Stimulated activated CD4-positive, alpha-beta T cell treated with anti-CD3 and anti-CD28 coated beads, Interleukin-1b, Interleukin-23, amount 100 ng/mL, for 24 hours (primary cell): ENCODE data around the gene IRF1.

Experiments
- DNase-seq, 4 experiments: peaks; one replicate each; pipeline ENCODE4 v3.0.0-alpha.2; 2020; ENCODE audit warnings: low read depth in 4 of 4, low spot score in 1 of 4

IRF1 gene

DNA sequence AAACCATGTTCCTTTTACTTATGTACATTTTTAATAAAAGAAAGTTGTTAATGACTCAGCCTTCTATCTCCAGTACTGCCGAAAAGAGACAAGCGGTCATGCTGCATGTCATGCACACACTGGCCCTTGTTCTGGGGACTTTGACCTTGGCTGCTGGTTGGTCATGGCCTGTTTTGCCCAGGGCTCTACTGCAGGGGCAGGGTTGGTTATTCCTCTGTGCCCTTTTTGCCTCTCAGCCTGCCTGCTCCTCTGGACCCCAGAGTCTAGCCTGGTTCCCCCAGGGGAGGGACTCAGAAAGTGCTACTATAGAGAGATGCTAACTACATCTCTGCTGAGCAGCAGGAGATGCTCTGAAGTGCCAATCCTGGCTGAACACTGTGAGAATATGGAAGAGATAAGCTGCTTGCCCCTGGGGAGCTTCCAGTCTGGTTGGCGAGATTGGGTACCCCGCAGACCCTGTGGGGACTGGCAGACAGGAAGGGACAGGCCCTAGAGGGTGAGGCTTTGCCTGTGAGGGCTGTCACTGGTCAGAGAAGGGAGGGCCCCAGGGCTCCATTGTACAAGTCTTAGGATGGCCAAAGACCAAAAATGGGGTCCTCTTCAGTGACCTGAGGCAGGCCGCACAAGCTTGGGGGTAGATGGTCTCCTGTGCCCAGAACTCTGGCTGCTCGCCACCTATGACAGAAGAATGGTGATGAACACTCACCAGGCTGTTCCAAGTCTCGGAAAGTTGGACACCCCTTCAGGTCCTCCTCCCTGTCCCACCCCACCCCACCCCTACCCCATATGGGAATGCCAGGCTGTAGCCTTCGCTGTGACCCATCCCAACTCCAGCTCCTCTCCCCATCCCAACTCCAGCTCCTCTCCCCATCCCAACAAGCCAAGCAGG lies 14.3 kb downstream of the IRF1 start:
- DNase-seq: no peak

DNA sequence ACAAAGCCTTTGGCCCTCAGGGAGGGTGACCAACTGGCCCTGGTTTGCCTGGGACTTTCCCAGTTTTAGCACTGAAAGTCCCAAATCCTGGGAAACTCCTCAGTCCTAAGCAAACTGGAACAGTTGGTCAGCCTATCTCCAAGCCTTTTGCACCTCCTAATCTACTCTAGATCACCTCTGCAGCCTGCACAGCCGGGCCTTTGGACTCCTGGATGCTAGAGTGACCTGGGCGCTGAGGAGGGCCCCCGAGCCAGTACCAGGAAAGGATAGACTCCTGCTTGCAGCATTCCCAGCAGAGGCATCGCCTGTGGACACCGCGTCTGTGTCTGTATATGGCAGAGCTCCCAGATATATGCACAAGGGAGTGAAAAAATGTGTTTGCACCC lies 15.1 kb downstream of the IRF1 start:
- DNase-seq: no peak

DNA sequence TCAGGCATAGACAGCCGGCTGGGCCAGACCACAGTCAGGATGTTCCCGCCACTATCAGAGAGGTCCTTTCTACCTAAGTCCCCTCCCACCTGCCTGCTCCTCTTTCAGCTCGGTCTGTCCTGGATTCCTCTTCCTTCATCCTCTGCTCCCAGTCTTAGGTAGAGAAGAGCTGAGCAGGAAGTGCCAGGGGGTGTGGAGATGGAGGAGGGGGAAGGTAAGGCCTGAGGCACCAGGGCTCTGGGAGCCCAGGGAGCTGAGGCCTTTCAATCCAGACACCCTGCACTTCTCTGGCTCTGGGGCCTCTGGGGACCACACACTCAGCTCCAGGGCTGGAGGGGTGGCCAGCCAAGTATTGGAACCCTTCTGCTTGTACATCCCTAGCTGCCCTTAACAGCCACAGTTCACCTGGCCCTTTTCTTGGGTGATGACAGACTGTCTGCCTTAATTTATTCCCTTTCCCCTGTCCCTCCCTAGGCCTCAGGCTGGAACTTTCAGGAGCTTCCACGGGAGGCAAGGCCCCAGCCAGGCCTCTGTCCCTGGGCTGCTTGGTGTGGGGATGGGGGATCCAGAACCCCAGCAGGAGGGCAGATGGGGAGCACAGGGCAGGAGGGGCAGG lies 15.6 kb downstream of the IRF1 start:
- DNase-seq: no peak

DNA sequence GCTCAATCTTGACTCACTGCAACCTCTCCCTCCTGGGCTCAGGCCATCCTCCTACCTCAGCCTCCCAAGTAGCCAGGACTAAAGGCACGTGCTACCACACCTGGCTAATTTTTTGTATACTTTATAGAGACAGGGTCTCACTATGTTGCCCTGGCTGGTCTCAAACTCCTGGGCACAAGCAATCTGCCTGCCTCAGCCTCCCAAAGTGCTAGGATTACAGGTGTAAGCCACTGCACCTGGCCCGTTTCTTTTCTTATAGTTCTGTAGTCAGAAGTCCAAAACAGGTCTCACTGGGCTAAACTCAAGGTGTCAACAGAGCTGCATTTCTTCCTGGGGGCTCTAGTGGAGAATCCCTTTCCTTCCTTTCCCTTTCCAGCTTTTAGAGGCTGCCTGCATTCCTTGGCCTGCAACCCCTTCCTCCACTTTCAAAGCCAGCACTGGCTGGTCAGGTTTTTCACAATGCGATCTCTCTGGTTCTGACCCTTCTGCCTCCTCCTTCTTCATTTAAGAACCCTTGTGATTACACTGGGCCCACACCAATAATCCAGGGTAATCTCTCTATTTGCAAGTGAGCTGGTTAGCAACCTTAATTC lies 16.3 kb downstream of the IRF1 start:
- no peak for DNase-seq

DNA sequence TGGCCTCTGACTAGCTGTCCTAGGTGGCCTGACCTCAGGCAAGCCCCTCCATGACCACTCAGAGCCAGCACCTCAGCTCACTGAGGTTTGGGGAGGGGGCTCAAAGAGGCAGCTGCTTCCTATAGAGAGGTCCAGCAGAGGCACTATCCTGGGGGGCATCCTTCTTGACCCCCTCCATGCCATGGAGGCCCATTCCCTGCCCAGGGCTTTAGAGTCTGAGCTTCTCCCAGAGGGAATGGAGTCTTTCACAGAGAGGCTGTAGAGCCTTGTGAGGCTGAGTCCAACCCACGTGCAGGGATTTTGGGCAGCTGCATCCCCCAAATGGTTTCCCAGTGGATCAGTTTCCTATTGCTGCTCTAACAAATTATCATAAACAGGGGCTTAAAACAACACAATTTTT lies 16.9 kb downstream of the IRF1 start:
- no peak for DNase-seq

DNA sequence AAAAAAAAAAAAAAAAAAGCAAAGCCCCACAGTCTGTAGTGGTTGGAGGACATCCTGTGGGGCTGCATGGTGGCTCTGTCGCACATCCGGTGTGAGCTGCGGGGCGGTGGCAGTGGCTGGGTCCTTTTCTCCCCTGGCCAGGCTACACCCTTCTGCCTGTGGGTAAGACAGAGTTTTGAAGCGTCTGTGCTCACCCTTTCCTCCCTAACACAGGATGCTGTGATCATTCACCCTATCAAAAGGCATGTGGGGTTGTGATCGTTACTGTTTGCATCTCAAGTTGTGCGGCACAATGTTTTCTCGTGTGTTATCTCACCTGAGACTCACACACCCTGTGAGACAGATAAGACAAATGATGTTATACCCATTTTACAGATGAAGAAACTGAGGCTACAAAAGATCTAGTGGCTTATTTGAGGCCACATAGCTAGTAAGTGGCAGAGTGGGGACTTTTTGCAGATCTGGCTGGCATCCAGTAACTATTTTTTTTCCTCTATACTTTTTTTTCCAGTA lies 17.5 kb downstream of the IRF1 start:
- no peak for DNase-seq

DNA sequence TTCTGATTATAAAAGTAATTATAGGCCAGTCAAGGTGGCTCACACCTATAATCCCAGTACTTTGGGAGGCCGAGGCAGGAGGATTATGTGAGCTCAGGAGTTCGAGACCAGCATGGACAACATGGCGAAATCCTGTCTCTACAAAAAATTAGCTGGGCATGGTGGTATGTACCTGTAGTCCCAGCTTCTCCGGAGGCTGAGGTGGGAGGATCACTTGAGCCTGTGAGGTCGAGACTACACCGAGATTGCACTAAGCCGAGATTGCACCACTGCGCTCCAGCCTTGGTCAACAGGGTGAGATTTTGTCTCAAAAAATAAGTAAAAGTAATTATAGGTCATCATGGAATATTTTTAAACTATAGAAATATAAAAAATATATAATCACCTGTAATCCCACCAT lies 18.1 kb downstream of the IRF1 start:
- DNase-seq: no peak

DNA sequence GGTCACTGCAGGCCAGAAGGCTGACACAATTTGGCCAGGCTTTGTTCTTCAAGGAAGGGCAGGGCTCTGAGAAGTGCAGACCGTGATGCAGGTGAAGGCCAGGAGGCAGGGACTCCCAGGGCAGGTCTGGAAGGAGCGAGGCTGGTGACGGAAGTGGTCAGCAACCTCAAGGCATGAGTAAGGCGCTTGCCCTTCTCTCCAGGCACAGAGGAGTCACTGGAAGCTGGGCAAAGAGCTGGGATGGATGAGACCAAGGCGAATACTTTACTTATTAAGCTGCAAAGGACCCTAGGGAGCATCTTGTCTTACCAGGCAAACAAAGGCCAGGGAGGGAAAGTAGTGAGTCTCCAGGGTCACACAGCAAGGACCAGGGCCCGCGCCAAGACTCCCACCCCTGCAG lies 18.6 kb downstream of the IRF1 start:
- no peak for DNase-seq

DNA sequence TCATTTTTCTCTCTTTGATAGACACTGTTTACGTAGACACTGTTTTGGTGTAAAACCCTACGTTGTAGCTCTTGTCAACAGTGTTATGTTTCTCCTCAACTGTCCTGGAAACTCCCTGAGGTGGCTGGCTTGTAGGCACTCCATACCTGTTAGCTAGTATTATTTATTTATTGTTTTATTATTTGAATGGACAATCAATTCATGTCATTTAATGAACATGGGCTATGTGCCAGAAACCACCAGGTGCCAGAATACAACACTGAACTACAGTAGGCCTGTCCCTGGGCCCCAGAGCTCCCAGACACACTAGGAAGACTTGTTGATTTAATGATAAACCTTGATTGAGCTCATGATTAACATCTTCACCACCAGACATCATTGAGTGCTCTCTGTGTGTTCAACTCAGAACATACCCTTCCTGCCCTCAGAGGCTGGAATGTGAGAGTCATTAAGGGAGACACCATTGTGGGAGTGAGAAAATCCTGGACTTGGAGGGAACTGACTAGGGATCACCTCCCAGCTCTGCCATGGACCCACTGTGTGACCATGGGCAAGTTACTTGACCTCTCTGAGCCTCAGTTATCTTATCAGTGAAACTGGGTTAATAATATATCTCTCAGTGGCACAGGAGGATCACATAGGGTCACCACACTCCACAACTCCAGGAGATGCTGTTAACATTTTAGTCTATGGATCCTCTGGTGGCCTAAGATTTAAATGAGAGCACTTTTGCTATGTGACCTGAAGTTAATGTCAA lies 19.2 kb downstream of the IRF1 start:
- DNase-seq: no peak

DNA sequence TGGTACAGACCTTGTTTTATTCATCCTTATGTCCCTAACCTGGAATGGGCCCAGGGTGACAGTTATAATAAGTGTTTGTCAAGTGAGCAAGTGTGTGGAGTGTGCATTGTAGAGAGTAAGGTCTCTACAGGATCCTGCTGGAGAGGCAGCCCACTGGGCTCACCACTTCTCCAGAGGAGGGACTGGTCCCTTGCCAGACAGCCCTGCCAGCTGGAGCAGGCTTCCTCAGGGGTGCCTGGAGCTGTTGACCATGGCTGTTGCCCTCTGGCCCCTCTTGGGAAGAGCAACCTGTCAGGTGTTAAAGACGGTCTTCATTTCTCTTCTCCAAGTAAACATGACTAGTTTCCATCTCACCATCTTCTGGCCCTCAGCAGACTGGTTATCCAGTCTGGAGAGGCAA lies 20.0 kb downstream of the IRF1 start:
- DNase-seq: no peak

DNA sequence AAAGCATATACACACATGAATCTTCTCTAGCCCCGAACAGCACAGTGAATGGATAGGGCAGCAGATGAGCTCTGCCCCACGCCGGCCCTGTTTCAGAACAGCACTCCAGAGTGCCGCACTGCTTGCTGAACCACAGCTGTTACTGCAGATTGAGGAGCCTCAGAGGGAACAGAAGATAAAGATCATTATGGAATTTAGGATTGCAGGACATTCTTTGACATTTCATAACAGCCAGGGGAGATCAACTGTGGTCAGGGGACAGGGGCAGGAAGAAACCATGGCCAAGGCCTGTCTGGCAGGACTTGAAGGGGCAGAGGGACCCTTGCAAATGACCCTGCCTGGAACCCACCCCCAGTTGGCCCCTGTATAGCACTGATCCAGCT lies 20.6 kb downstream of the IRF1 start:
- no peak for DNase-seq

DNA sequence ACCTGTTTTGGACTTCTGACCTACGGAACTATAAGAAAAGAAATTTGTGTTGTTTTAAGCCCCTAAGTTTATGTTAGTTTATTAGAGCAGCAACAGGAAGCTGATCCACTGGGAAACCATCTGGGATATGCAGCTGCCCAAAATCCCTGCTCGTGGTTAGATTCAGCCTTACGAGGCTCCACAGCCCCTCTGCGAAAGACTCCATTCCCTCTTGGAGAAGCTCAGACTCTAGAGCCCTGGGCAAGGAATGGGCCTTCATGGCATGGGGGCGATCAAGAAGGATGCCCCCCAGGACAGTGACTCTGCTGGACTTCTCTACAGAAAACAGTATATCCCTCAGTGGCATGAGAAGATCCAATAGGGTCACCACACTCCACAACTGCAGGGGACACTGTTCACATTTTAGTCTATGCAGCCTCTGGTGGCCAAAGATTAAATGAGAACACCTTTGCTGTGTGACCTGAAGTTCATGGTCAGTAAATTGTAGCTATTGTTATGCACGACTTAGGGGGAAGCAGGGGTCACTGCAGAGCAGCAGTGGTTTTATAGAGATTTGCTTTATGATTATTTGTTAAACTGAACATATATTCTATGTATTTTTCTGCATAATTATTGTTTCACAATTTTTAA lies 21.1 kb downstream of the IRF1 start:
- DNase-seq: no peak

DNA sequence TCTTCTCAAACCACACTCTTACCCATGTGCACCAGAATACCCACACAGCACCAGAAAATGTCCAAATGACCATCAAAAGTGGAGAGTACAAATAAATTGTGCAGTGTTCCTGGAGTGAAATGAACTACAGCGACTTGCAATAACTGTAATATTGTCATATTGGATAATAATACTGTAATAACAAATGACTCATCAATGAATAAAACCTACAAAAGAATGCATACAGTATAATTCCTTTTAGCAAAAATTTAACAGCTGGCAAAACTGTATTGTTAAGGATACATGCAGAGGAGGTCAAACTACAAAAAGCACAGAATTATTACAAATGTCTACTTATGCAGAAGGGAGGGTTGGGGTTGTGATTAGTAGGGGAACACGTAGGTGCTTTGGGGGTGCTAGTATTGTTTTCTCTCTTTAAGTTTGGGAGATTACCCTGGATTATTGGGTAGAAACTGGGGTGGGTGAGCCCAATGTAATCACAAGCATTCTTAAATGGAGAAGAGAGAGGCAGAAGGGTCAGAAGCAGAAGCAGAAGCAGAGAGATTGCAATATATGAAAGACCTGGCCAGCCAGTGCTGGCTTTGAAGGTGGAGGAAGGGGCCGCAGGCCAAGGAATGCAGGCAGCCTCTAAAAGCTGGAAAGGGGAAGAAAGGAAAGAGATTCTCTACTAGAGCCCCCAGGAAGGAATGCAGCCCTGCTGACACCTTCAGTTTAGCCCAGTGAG lies 21.8 kb downstream of the IRF1 start:
- DNase-seq: no peak

DNA sequence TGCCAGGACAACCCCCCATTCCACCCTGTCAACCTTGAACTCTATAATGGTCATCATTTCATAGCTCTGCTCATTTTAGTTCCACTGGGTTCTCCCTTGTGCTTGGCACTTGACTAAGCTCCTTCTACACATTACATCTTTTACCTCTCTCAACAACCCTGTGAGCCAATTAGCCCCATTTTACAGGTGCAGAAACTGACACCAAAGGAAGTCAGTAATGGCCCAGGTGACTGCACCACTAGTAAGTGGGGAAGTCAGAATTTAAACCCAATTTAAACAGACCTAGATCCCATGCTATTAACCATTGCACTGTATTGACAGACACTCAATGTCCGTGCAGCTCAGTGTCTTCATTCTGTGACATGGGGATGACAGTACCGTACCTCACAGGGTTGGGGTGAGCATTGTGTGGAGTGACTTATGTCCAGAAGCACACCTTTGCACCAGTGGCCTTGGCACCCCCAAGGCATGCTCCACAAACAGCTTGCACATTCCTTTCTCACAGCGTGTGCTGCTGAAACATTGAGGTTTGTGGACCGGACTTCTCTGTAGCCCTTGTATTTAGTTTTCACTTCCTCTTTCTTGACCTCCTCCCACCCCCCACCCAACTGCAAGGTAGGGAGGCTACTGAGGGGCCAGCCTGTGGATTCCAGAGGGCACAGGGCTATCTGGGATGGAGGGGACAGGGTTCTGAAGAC lies 23.1 kb downstream of the IRF1 start:
- DNase-seq: no peak

DNA sequence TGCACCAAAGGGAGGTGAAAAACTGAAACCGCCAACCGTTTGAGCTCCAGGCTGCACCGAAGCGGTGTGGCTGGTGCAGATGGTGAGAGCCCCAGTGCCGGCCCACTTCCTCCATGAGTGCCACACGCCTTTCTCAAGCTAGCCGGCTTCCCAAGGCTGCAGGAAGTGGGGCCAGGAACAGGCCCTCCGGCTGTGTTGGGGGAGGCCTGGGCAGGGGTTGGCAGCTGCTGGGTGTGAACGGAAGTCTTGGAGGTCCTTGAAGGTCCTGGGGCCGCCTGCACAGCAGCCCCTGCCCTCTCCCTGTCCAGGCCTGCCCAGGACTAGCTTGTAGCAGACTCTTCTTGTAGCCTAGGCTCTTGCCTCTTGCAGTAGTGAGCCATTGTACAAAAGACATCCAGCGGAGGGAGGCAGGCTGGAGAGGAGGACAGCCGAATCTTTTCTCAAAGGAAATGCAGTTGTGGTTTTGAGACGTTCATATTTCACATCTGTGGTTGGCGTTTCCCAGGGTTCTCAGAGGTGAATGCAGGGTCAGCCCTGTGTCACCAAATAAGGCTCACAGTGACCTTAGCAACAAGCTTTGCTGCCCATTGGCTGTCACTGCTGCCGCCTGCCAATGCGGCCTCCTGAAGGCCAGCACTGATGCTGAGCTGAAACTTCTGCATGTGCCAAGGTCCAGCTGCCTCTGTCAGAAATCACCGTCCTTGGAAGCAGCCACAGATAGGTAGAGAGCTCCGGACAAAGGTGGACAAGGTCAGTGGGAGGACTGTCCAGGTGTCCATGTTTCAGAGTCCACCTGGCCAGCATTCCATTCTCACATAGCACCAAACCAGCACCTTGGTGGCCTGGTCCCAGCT lies 23.9 kb downstream of the IRF1 start:
- DNase-seq: no peak

DNA sequence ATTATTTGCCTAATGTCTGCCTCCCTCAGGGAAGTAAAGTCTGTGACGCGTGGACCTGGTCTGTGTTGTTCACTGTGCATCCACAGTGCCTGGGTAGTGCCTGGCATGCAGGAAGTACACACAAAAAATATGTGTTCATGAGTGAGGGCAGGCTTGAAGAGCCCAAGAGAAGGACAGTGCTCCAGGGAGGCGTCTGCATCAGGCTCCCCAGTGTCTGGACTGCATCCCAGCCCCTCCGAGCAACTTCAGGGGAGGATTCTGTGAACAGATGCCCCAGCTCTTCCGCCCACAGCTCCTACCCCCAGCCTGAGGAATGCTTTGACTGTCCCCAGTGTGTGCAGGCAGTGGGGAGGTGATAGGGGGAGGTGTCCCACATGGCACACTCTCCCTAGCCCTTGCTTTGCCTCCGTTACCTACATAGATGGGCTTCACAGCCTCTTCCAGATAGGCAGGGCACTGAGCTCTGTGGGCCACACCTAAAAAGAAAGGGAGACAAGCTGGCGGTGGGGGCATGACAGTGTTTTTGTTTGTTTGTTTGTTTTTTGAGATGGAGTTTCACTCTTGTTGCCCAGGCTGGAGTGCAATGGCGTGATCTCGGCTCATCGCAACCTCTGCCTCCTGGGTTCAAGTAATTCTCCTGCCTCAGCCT lies 25.4 kb downstream of the IRF1 start:
- no peak for DNase-seq

DNA sequence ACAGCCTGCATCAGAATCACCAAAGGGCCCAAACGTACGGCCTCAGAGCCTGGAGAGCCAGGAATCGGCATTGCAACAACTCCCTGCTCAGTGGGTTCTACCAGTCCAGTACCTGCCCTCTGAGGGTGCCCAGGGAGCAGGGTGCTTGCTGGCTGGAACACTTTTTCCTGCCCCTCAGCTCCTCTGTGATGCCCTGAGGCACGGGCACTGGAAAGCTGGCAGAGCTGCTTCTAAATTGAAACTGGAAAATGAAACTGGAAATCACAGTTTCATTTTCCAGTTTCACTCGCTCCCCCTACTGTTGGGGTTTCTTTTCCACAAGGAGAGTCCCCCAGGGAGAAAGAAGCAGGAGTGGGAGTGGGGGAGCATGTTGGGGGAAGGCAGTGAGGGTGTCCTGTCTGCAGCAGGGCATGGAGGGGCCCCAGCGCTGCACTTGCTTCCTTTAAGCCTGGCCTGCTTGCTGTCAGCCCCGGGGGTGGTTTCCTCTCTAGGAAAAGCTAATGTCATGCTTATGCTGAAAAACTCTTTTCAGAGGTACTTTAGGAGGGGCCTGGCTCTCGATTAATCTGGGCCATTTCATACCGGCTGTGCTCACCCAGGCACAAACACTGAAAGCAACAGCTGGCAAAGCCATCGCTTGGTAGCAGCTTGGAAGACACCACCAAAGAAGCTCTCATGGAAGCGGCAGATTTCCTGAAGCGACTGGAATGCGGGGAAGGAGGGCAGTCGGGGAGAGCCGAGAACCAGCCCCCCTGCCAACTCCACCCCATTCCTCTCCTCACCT lies 26.2 kb downstream of the IRF1 start:
- no peak for DNase-seq

DNA sequence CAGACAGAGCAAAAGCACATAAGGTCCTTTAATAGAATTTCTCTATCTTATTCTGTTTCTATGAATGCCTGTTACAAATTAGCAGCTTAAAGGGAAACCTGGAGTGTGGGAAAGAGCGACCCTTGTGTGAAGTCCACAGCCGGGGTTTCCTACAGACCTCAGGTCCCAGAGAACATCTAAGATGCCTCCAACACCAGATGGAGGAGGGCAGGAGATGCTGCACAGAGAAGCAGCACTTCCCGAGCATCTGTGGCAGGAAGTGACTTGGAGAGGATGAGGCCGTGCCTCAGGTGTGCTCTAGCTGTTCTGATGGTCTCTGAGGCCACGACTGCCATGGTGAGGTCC lies 26.8 kb downstream of the IRF1 start:
- no peak for DNase-seq
